ENCODE measurements around the gene BTBD9. TPM values are rescaled to one million over a fixed set of nuclear protein-coding genes. Genes with fewer than 3 reads are reported as not detected.

The BTBD9 gene
- total and polyA plus RNA-seq, 2 of the 13 experiments (the other 11 are each of a cell fraction or from before 2014, with no cell fraction given), result 1.2 to 3.0 TPM

DNA sequence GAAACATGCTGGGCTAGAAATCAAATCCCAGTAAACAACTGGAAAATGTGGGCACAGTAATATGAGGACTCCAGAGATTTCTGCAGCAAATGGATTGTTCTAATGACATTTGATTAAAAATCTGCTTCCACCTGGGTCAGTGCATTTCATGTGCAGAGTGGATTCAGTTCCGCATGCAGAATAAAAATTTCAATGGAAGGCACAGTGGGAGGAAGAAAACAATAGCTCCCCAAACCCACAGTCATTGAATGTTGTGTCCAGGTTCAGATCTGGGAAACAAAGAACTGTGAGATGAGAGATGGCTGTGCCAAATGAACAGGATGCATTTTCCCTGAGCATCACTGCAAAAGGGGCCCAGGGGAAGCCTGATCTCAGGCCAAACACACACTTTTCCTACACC lies 403.1 kb downstream of the BTBD9 start:
- 80% methylated on average over 1 of the region's 1 CpG for WGBS (ENCODE audit: low lambda C conversion rate)
- H3K27ac ChIP-seq (ENCODE audit: extremely low read length, insufficient read depth, low read length), result no peak overlapping the region
- no peak for TF ChIP-seq ZNF839 (CRISPR knock-in tag; IDR thresholded peaks at IDR 0.05; ENCODE audit: borderline replicate concordance)
- TF ChIP-seq, protein P1, sequence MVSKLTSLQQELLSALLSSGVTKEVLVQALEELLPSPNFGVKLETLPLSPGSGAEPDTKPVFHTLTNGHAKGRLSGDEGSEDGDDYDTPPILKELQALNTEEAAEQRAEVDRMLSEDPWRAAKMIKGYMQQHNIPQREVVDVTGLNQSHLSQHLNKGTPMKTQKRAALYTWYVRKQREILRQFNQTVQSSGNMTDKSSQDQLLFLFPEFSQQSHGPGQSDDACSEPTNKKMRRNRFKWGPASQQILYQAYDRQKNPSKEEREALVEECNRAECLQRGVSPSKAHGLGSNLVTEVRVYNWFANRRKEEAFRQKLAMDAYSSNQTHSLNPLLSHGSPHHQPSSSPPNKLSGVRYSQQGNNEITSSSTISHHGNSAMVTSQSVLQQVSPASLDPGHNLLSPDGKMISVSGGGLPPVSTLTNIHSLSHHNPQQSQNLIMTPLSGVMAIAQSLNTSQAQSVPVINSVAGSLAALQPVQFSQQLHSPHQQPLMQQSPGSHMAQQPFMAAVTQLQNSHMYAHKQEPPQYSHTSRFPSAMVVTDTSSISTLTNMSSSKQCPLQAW (CRISPR knock-in tag; IDR thresholded peaks at IDR 0.05), result no peak
- TF ChIP-seq, protein P2, sequence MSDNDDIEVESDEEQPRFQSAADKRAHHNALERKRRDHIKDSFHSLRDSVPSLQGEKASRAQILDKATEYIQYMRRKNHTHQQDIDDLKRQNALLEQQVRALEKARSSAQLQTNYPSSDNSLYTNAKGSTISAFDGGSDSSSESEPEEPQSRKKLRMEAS (IDR thresholded peaks at IDR 0.05), result no peak
- TF ChIP-seq ZNF775 (CRISPR knock-in tag; IDR thresholded peaks at IDR 0.05; ENCODE audit: borderline replicate concordance), result no peak
- TF ChIP-seq, protein P3, sequence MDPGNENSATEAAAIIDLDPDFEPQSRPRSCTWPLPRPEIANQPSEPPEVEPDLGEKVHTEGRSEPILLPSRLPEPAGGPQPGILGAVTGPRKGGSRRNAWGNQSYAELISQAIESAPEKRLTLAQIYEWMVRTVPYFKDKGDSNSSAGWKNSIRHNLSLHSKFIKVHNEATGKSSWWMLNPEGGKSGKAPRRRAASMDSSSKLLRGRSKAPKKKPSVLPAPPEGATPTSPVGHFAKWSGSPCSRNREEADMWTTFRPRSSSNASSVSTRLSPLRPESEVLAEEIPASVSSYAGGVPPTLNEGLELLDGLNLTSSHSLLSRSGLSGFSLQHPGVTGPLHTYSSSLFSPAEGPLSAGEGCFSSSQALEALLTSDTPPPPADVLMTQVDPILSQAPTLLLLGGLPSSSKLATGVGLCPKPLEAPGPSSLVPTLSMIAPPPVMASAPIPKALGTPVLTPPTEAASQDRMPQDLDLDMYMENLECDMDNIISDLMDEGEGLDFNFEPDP (CRISPR knock-in tag; conservative IDR thresholded peaks at IDR 0.05), result no peak
- TF ChIP-seq HNRNPUL1 (IDR thresholded peaks at IDR 0.05; ENCODE audit: low read depth, low read length), result no peak
- H3K36me3 ChIP-seq (replicated peaks in 1 of 2; ENCODE audit: control insufficient read depth in 1 of 2, insufficient read depth in 2 of 2, low read length in 2 of 2), result no peaks in the 10 kb centered on the region
- ChIA-PET CTCF (ENCODE audit: low intra/inter-chr PET ratio, low total read pairs) (no interaction called here), POLR2A (no interaction called here)
- no peak overlapping the region for H3K9ac ChIP-seq (ENCODE audit: insufficient read depth, low read depth, low read length)
- intact Hi-C loops (cut with micrococcal nuclease; ENCODE audit: unreplicated experiment) (no loop called here), in situ Hi-C loops (cut with HindIII; ENCODE audit: extremely low pct_ligation_motif_present, low pct_unique_long_range_greater_than_20kb) (no loop called here)
- FAIRE-seq, result no peak
- H3K27me3 ChIP-seq (ENCODE audit: control insufficient read depth in 1 of 2, insufficient read depth in 2 of 2, low read length in 2 of 2), result no peaks in the 10 kb centered on the region
- ATAC-seq, result no peak
- H3K9me3 ChIP-seq (ENCODE audit: low read length), result no peaks in the 10 kb centered on the region
- DNase-seq (ENCODE audit: low spot score), result no peak
- H3K79me2 ChIP-seq (ENCODE audit: insufficient read depth, low read length), result no peaks in the 10 kb centered on the region
- H3K4me3 ChIP-seq (replicated peaks in 1 of 3; ENCODE audit: insufficient read depth in 1 of 3, low read depth in 2 of 3, low read length in 3 of 3), result no peak overlapping the region
- H2AFZ ChIP-seq (ENCODE audit: low read length), result no peak overlapping the region
- H3K4me1 ChIP-seq (ENCODE audit: insufficient read depth, low read length), result no peaks in the 10 kb centered on the region
- H4K20me1 ChIP-seq (ENCODE audit: insufficient read depth, low read length), result no peaks in the 10 kb centered on the region; the same call in 1 of the 2 replicates
- H3K4me2 ChIP-seq (ENCODE audit: low read depth, low read length), result no peak overlapping the region
- no TSS peak for BruUV-seq (replicated peaks)
